Ishikawa (cell line): ENCODE measurements around the gene IFI27L2.

Experiments used
- CEBPB ChIP-seq: IDR thresholded peaks from 2 replicates; pipeline ENCODE4 v1.6.1; 2012
- CREB1 ChIP-seq: IDR thresholded peaks from 2 replicates; pipeline ENCODE4 v1.6.1; 2012; ENCODE audit warnings: low read depth
- EGR1 ChIP-seq: IDR thresholded peaks from 2 replicates; pipeline ENCODE4 v1.6.1; 2012
- EP300 ChIP-seq: IDR thresholded peaks from 2 replicates; pipeline ENCODE4 v1.6.1; 2012; ENCODE audit warnings: borderline replicate concordance
- FOXM1 ChIP-seq: IDR thresholded peaks from 2 replicates; pipeline ENCODE4 v1.6.1; 2012; ENCODE audit warnings: low read depth, borderline replicate concordance
- NFIC ChIP-seq: IDR thresholded peaks from 2 replicates; pipeline ENCODE4 v1.6.1; 2012
- RAD21 ChIP-seq: IDR thresholded peaks from 2 replicates; pipeline ENCODE4 v1.6.1; 2012; ENCODE audit warnings: low read depth
- TAF1 ChIP-seq: IDR thresholded peaks from 2 replicates; pipeline ENCODE4 v1.6.1; 2012; ENCODE audit warnings: low read depth, mild to moderate bottlenecking
- TCF12 ChIP-seq: IDR thresholded peaks from 2 replicates; pipeline ENCODE4 v1.6.1; 2012; ENCODE audit warnings: low read depth
- TEAD4 ChIP-seq: IDR thresholded peaks from 2 replicates; pipeline ENCODE4 v1.6.1; 2012
- YY1 ChIP-seq: IDR thresholded peaks from 2 replicates; pipeline ENCODE4 v1.6.1; 2012; ENCODE audit warnings: low read depth
- ZBTB7A ChIP-seq: IDR thresholded peaks from 2 replicates; pipeline ENCODE4 v1.6.1; 2012; ENCODE audit warnings: low read depth
- TF ChIP-seq, protein P1 (sequence below): IDR thresholded peaks from 2 replicates; pipeline ENCODE4 v1.6.1; 2012
- TF ChIP-seq, protein P2 (sequence below): IDR thresholded peaks from 2 replicates; pipeline ENCODE4 v1.6.1; 2012; ENCODE audit warnings: low read depth, mild to moderate bottlenecking
- TF ChIP-seq, protein P3 (sequence below): IDR thresholded peaks from 2 replicates; pipeline ENCODE4 v1.6.1; 2012

Gene IFI27L2

DNA sequence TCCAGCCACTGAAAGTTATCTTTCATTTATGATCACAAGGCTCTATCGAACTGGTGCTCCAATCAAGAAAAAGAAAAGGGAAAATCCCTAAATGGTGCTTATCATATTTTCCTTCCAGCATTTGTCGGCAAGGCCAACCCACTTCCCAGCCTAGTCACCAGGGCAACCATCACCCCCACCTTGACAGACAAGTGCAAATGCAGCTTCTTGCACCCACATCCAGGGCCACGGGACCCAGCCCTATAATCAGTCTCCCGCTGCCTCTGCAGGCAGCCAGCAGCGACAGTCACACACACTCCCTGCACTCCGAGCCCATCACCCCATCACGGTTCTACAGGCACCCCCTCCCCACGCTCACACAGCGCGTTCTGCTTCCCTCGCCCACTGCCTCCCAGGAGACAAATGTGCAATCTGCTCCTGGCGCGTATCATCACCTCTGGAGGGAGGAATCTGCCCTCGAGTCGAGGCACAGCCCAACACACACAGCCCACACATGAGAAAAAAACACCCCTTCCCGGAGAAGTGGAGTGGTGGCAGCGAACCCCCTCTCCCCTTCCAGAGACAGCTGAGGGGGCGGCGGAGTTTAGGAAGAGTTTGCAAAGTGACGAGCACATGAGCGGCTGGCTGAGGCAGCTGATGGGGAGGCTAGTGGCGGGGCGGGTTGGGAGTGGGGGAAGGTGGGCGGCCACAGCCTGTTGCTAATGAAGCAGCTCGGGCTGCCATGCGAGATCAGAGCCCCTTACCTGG is 35.5 kb upstream of the IFI27L2 start:
- TF ChIP-seq FOXM1 (no peak), TCF12 (no peak), EP300 (no peak)
- TF ChIP-seq, protein P1, sequence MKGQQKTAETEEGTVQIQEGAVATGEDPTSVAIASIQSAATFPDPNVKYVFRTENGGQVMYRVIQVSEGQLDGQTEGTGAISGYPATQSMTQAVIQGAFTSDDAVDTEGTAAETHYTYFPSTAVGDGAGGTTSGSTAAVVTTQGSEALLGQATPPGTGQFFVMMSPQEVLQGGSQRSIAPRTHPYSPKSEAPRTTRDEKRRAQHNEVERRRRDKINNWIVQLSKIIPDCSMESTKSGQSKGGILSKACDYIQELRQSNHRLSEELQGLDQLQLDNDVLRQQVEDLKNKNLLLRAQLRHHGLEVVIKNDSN = no peak

DNA sequence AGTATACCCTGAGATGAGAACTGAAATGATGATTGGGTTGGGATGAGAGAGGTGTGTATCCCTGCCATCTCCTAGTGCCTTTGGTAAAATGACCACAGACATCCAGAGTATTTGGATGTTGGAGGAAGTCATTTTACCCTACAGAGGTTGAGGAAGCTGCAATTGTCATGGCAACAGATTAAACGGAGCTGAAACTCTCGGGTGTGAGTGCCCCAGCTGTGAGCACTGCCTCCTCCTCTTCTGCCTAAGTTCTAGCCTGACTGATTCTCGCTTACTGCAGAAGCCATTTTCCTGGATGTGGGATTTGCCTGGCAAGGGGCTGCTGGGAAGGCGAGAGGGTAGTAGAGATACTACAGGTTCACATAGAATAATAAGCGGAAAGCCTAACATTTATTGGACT is 34.4 kb upstream of the IFI27L2 start:
- no peak for TF ChIP-seq ZBTB7A
- no peak for TF ChIP-seq EGR1
- no peak for TF ChIP-seq TEAD4

DNA sequence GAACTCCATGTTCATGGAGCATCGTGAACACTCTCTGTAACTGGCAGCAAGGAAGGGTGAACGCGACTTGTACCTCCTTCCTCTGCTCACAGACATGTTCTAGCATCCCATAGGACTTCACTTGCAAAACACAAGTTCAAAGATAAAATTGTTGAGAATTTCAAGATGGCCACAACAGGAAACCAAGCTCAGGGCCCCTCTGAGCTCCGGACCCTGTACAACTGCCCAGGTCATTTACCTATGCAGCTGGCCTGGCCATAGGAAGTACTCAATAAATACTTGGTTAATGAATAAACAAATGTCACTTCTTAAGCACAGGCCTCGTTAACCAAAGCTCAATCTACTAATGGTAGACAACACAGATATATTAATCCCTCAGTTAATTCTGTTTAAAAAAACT is 33.1 kb upstream of the IFI27L2 start:
- TF ChIP-seq, protein P2, sequence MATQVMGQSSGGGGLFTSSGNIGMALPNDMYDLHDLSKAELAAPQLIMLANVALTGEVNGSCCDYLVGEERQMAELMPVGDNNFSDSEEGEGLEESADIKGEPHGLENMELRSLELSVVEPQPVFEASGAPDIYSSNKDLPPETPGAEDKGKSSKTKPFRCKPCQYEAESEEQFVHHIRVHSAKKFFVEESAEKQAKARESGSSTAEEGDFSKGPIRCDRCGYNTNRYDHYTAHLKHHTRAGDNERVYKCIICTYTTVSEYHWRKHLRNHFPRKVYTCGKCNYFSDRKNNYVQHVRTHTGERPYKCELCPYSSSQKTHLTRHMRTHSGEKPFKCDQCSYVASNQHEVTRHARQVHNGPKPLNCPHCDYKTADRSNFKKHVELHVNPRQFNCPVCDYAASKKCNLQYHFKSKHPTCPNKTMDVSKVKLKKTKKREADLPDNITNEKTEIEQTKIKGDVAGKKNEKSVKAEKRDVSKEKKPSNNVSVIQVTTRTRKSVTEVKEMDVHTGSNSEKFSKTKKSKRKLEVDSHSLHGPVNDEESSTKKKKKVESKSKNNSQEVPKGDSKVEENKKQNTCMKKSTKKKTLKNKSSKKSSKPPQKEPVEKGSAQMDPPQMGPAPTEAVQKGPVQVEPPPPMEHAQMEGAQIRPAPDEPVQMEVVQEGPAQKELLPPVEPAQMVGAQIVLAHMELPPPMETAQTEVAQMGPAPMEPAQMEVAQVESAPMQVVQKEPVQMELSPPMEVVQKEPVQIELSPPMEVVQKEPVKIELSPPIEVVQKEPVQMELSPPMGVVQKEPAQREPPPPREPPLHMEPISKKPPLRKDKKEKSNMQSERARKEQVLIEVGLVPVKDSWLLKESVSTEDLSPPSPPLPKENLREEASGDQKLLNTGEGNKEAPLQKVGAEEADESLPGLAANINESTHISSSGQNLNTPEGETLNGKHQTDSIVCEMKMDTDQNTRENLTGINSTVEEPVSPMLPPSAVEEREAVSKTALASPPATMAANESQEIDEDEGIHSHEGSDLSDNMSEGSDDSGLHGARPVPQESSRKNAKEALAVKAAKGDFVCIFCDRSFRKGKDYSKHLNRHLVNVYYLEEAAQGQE = no peak
- no peak for TF ChIP-seq TCF12
- TF ChIP-seq YY1 = no peak

DNA sequence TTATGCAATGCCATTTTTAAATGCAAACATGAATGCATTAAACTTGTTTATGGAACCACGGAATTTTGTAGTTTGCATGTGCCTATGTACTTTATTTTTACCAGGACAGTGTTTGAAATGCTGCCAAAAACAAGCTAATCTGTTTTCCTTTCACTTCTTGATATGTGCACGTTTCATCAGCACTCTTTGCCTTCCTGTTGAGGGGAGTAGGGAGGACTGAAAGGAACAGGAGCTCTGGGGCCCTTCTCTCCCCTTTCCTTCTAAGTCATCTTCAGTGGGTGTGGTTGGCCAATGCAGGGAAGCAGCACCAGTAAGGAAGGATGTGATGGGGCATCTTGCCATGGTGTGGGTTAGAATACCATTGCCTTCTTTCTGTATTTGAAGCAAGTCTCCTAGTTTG is 32.6 kb upstream of the IFI27L2 start:
- TF ChIP-seq ZBTB7A = no peak
- TF ChIP-seq TEAD4 = no peak
- TF ChIP-seq CEBPB = no peak
- TF ChIP-seq NFIC = no peak
- TF ChIP-seq YY1 = no peak
- TF ChIP-seq FOXM1 = no peak
- TF ChIP-seq, protein P3, sequence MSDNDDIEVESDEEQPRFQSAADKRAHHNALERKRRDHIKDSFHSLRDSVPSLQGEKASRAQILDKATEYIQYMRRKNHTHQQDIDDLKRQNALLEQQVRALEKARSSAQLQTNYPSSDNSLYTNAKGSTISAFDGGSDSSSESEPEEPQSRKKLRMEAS = no peak
- TF ChIP-seq CREB1 = no peak
- no peak for TF ChIP-seq TAF1
- no peak for TF ChIP-seq RAD21
- no peak for TF ChIP-seq TCF12
- no peak for TF ChIP-seq EGR1
- TF ChIP-seq EP300 = no peak

DNA sequence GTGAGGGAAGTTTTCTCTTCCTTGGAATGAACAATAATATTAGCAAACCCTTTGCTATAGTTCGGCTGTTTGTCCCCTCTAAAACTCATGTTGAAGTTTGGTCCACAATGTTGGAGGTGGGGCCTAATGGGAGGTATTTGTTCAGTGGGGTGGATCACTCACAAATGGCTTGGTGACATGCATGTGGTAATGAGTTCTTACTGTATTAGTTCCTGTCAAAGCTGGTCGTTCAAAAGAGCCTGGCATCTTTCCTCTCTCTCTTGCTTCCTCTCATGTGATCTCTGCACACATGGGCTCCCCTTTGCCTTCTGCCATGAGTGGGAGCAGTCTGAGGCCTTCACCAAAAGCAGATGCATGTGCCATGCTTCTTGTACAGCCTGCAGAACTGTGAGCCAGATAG is 31.7 kb upstream of the IFI27L2 start:
- TF ChIP-seq ZBTB7A (no peak), EP300 (no peak), TAF1 (no peak), CEBPB (no peak), NFIC (no peak), CREB1 (no peak), FOXM1 (no peak), TCF12 (no peak), YY1 (no peak), TEAD4 (no peak), EGR1 (no peak)
- TF ChIP-seq, protein P1 = no peak
- TF ChIP-seq, protein P2 = no peak
- TF ChIP-seq, protein P3 = no peak

DNA sequence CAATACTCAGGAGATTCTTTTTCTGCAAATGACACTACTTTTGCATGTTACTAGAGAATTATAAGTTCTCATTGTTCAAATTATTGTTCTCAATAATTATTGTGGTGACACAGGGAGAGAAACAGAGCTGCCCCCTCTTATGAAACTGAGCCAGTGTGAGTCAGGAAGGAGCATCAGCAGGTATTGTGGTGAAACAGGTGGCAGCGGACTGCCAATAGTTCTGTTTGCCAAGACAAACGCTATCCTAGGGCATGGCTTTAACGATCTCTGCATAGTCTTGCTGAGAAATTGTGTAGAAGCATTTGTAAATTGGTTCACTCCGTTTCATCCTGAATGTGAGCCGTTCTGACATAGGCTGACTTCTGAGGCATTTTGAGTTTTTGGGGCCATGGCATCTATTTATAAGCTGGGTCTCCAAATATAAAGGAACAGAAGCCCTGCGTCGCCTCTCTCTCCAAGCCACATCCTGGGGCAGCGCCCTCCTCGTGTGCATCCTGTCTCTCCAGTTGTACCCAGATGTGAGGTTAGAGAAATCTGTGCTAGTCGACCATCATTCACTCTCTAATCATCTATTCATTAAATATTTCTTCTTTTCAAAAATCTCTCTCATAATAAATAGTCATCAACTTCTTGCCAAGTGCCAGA is 29.0 kb upstream of the IFI27L2 start:
- TF ChIP-seq FOXM1 (no peak), CEBPB (no peak), CREB1 (no peak), TAF1 (no peak), NFIC (no peak), EP300 (no peak), TCF12 (no peak), ZBTB7A (no peak), YY1 (no peak)
- TF ChIP-seq, protein P1 = no peak
